GM19193 (cell line): ENCODE results near the gene COMMD1.

Experiments
- POLR2A ChIP-seq: IDR thresholded peaks from 4 replicates; pipeline ENCODE4 v1.6.1; 2011; ENCODE audit not compliant: insufficient read depth, insufficient read length; ENCODE audit errors: extremely low read depth

Gene COMMD1

GRCh38 chr2:62114564-62114963, 209.1 kb downstream of the COMMD1 start:
- no peak for TF ChIP-seq POLR2A

- no peak for TF ChIP-seq POLR2A
Observed at GRCh38 chr2:62116983-62117382, 211.5 kb downstream of the COMMD1 start.

GRCh38 chr2:62118160-62118559, 212.7 kb downstream of the COMMD1 start:
- TF ChIP-seq POLR2A, result no peak

GRCh38 chr2:62119311-62119974, 214.0 kb downstream of the COMMD1 start:
- TF ChIP-seq POLR2A, result no peak

- TF ChIP-seq POLR2A, result no peak
Observed at GRCh38 chr2:62133320-62133823, 227.9 kb downstream of the COMMD1 start.

GRCh38 chr2:62136956-62137830, 231.7 kb downstream of the COMMD1 start:
- no peak for TF ChIP-seq POLR2A

- no peak for TF ChIP-seq POLR2A
Observed at GRCh38 chr2:62140426-62141141, 235.1 kb downstream of the COMMD1 start.

GRCh38 chr2:62141142-62141740, 235.8 kb downstream of the COMMD1 start:
- TF ChIP-seq POLR2A, result no peak

DNA sequence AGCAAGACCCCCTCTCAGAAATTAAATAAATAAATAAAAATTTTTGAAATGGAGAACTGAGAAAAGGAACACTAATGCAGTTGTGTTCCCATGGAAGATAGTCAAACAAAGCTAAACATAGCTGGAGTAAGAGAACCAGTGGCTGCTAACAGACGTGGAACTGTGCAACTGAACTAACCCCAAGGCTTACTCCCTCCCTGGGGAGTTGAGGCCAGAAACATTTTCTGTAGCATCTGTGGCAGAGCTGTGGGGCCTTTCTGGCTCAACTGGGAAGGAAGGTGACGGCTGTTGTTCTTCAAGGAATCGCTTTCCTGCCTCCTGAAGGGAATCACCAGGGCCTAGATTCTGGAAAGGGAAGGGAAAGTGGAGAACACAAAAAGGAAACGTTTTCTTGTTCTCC, 236.6 kb downstream of the COMMD1 start:
- no peak for TF ChIP-seq POLR2A

DNA sequence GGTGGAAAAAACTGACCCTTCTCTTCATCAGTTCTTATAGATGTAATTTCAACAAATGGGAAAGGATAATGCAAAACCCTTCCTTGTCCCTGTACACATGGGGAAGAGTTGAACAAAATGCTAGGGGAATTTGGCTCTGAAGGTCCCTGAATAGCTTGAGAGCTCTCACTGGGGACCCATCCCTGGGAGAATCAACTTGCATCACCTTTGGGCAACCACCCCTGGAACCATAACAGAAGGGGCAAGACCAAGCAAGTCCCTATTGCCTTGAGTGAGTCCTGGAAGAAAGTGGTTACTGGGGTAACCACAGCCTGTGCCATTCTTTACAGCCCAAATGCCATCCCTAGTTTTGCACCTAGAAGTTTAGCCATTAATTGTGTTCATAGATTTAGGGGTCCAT, 238.2 kb downstream of the COMMD1 start:
- no peak for TF ChIP-seq POLR2A

DNA sequence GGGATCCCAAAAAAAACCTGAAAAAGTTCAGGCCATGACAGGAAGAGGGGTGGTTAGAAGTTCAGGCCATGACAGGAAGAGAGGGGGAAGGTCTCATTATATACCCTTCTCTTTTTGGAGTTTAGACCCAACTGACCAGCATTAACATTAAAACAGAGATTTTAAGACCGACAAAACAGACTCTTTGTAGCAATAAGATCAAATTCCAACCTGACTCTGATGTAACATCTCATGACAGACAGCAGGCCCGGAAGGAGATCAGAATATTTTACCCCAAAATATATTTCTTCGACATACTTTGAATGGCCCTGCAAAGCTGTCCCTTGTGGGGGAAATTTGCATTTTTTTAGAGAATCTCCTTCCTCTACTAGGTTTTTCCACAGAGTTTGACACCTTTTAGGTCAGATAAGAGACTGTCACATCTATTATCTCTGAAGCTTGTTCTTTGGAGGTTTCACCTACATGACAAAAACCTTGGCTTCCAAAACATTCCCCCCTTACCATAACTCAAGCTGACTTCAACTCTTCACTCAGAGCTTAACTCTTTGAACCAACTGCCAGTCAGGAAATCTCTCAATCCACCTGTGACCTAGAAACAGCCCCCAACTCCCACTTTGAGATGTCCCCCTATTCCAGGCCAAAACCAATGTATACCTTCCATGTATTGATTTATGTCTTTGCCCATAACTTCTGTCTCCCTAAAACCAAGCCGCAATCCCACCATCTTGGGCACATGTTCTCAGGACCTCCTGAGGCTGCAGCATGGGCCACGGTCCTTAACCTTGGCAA, 239.4 kb downstream of the COMMD1 start:
- TF ChIP-seq POLR2A, result no peak

DNA sequence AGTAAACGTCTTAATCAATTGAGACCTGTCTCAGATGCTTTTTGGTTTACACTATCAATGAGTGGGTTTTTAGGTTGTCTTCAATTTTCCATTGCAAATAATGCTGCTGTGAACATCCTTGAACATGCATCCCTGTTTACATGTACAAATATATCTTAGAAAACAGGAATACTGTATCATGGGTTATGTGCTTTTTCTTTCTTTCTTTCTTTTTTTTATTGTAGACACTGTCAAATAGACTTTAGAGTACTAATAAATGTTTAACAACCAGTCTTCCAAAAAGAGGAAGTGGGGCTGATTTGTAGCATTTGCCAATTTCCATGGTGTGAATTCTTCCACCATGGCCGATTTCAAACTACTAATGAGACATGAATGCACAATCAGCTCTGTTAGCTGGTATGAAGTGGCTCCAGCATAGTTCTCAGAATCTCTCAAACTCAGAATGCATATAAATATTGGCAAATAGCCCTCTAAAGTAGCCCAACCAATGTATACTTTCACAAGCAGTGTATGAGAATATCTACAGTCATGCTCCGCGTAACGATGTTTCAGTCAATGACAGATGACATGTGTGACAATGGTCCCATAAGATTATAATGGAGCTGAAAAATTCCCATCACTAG, 240.1 kb downstream of the COMMD1 start:
- no peak for TF ChIP-seq POLR2A

- no peak for TF ChIP-seq POLR2A
Observed at GRCh38 chr2:62147610-62148301, 242.3 kb downstream of the COMMD1 start.
